Right renal cortex interstitium (tissue), 3 donors: ENCODE results near the gene BRINP1. TPM values are rescaled to one million over a fixed set of nuclear protein-coding genes. Genes with fewer than 3 reads are reported as not detected.

ENCODE experiments used
- DNase-seq, 3 donors: peaks; one replicate each; pipeline ENCODE4 v3.0.0-alpha.2; 2013; ENCODE audit warnings: low read depth in 3 of 3, low spot score in 2 of 3
- polyA plus RNA-seq, 3 donors: library from polyadenylated mRNA; unstranded; fragments of 120-200 nt; gene quantifications; one replicate each; pipeline ENCODE4 v1.2.1, GENCODE V29; 2013; ENCODE audit not compliant: insufficient read length in 3 of 3

Gene BRINP1
- polyA plus RNA-seq, 3 donors = 4.3 to 7.0 (median 4.9) TPM

- no peak for DNase-seq
Observed at GRCh38 chr9:119154527-119154926, 214.7 kb downstream of the BRINP1 start.

GRCh38 chr9:119153402-119153801 is 215.8 kb downstream of the BRINP1 start:
- DNase-seq = no peak

GRCh38 chr9:119148855-119149254 is 220.4 kb downstream of the BRINP1 start:
- DNase-seq = no peak

GRCh38 chr9:119137479-119137878 is 231.8 kb downstream of the BRINP1 start:
- DNase-seq = no peak

- no peak for DNase-seq
Observed at GRCh38 chr9:119126040-119126439, 243.2 kb downstream of the BRINP1 start.

- no peak for DNase-seq
Observed at GRCh38 chr9:119121899-119122298, 247.3 kb downstream of the BRINP1 start.

- DNase-seq = no peak
Observed at GRCh38 chr9:119117409-119117808, 251.8 kb downstream of the BRINP1 start.
